SKM-1 (cell line): ENCODE data around the gene PXDN.
"Not testable (repeated sequence)": the region's sequence is repeated elsewhere in the genome, so short reads cannot be mapped to it uniquely, and the experiment has no call there.

Experiments used
- DNase-seq: peaks from one replicate; lab custom pipeline; 2025; ENCODE audit not compliant: unreplicated experiment; lab: John Stamatoyannopoulos, UW

The PXDN gene, protein sequence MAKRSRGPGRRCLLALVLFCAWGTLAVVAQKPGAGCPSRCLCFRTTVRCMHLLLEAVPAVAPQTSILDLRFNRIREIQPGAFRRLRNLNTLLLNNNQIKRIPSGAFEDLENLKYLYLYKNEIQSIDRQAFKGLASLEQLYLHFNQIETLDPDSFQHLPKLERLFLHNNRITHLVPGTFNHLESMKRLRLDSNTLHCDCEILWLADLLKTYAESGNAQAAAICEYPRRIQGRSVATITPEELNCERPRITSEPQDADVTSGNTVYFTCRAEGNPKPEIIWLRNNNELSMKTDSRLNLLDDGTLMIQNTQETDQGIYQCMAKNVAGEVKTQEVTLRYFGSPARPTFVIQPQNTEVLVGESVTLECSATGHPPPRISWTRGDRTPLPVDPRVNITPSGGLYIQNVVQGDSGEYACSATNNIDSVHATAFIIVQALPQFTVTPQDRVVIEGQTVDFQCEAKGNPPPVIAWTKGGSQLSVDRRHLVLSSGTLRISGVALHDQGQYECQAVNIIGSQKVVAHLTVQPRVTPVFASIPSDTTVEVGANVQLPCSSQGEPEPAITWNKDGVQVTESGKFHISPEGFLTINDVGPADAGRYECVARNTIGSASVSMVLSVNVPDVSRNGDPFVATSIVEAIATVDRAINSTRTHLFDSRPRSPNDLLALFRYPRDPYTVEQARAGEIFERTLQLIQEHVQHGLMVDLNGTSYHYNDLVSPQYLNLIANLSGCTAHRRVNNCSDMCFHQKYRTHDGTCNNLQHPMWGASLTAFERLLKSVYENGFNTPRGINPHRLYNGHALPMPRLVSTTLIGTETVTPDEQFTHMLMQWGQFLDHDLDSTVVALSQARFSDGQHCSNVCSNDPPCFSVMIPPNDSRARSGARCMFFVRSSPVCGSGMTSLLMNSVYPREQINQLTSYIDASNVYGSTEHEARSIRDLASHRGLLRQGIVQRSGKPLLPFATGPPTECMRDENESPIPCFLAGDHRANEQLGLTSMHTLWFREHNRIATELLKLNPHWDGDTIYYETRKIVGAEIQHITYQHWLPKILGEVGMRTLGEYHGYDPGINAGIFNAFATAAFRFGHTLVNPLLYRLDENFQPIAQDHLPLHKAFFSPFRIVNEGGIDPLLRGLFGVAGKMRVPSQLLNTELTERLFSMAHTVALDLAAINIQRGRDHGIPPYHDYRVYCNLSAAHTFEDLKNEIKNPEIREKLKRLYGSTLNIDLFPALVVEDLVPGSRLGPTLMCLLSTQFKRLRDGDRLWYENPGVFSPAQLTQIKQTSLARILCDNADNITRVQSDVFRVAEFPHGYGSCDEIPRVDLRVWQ (N-terminal part only)

DNA sequence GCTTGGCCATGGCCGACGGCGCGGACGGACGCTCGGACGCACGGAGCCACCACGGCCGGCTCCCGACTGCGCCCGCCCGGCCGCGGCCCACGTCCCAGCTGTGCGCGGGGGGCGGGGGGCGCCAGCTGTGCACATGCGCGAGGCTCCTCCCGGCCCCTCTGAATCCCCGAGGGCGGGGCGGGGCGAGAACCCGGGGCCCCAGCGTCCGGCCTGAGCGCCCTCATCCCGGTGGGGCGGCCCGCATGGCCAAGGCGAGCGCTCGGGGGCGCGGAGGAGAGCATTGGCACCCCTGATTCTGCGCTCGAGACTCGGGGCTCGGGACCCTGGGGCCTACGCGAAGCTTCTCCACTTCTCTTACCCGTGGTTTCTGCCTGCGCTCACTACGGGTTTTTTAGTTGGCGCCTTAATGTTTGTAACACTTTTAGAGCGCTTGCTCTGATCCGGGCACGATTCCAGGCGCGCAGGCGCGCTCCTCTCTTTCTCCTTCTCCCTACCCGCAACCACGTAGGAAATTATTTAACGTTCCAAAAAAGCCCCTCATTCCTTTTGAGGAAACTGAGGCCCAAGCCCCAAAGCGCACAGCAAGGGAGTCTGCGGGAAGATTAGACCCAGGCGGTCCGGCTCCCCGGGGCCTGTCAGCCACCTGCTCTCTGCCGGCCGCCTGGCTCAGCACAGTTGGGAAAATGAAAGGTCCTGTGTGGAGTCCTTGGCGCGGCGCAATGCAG, at the start of gene PXDN:
TSS of gene PXDN (minus strand) at position 70 of the 725 bp plus-strand sequence. CDS start at position 10, 60 bp downstream.
- DNase-seq: no peak

DNA sequence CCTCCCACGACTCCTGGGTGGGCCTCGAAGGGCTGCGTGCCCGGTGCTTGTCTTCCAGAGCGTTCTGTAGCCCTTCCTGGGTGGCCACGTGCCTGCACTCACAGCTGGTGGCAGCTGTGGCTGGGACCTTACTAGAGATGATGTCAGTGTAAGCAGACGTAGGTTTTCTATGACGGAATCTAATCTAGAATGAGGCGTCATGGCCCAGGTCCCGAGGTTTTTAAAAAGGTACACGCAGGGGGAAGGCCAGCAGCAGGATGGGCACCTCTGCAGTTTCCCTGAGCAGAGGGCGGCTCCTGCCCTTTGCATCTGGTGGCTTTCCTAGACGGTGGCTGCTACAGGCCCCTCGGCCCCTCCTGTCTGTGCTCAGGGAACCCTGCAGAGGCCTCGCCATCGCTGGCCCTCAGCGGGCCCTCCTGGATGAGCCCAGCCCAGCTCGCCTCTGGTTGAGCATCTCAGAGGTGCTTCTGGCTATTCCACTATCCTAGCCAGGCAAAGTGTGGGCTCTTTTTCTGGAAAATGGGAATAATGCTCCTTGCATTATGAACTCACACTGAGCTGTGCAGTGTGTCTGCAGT, 49.6 kb upstream of the PXDN start:
- DNase-seq: no peak

DNA sequence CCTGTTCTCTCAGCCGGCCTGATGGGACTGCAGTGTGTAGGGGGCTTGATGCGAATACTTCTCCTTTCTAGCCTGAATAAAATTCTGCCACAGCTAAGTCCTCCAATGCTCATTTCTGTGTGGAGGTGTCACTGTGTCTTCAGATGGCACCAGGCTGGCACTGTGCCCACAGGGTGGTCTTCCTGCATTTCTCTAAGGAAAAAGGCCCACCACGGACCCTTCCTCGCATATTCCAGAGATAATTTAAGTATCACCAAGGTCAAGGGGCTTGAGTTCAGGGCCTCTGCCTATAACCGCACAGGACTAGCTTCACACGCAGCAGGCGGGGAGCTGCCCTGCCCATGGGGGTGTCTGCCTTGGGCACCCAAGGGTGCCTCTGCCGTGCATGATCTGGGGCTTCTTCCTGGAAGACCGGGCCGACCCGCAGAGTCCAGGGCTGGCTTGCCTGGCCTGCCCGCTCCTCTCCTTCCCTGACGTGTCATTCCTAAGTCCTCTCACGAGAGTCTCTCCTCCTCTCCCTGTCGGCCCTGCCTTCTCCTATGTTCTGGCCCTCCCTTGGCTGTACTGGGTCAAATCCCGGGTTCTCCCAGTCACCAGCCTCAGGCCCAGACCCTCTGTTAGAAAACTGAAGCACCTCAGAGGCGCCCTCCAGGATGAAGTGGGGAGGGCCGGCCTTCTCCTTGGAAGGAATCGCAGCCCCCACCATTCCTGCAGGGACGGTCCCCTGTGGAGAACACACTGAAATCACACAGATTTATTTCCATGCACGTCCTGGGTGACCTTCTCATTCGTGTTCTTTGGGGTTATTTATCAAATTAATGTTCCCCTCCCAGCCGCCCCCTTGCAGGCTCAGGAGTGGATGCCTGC, 48.9 kb upstream of the PXDN start:
- DNase-seq: no peak

DNA sequence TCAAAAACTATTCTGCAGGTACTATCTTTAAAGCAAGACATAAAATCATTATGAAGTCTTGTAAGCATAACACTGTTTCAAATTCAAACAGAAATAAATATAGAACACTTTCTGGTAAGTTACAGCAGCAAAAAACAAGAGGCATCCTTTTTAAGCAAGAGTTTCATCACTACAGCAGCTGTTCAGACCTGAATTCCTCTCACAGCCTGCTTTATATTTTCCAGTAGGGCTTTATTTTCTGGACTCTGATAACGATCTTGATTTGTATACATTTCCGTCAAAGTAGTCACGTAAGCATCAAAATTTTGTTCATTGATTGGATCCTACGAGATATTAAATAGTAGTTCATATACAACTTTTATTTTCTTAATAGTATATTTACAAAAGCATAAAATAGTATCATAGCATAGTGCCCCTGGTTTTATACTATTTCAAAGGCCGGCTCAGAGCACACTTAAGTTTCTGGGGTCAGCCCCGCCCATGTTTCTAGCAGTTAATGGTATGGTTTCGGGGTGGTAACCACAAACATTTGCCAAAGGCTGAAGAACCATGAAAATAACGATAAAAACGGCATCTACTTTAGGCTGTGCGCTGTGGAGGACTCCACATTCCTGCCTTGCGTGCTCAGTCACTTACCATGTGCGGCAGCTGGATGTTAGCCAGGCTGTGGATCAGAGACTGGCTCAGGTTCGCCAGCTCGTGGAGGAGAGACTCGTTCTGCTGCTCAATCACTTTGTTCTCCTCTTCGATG, 47.5 kb upstream of the PXDN start:
- no peak for DNase-seq

DNA sequence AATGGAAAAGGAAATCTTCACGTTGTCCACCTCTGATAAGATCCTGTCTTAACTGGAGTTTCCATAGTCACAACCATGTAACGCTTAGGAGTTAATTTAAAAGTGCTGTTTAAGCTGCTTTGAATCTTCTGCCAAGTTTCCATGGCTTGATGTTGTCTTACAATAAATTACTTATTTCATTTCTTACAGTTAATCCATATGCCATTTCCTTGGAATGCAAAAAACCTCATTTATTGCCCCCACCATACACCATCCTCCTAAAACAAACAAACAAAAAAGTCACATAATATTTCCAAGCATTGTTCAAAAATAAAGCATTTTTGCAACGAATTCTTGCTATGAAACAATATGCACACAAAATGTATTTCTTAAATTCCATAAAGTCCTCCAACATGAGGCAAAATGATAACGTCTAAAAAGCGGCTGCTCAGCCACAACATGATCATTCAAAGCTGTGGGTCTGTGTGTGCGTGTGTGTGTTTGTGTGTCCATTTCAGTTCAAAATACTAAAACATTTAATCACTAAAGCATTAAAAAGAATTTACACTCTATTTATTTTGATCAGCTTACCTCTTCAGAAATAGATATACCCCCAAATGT, 46.8 kb upstream of the PXDN start:
- no peak for DNase-seq

DNA sequence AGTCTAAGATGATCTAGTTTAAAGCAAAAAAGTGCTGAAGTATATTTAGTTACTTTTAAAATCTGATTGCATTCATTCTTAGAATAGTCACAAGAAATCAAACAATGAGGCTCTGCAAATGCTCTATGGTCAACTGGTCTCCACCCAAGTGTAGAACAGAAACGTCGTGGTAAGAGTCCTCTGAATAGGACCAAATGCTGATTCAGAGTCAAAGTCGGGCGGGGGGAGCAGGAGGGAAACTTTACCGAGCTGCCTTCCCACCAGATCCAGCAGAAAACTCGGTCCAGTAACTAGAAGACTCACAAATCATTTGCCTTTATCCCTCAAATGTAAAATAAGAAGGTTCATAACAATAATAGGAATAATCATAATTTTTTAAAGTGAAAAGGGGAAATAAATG, 46.2 kb upstream of the PXDN start:
- DNase-seq: no peak

DNA sequence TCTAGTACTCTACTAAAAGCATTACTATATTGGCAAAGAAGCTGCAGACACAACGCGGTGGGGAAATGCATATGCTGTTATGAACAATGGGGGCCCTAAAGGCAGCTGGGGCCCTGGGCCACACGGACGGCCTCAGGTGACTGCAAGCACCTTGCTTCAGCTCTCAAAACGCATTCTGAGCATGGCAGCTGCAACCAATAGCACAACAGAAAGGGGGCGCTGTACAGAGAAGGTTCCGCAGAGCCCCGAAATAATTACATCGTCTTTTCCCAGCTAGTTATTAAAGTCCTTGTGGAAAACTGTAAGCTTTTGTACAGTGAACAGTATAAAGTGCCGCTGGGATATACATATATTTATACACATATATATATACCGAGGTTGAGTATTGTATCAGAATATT, 45.3 kb upstream of the PXDN start:
- DNase-seq: no peak

DNA sequence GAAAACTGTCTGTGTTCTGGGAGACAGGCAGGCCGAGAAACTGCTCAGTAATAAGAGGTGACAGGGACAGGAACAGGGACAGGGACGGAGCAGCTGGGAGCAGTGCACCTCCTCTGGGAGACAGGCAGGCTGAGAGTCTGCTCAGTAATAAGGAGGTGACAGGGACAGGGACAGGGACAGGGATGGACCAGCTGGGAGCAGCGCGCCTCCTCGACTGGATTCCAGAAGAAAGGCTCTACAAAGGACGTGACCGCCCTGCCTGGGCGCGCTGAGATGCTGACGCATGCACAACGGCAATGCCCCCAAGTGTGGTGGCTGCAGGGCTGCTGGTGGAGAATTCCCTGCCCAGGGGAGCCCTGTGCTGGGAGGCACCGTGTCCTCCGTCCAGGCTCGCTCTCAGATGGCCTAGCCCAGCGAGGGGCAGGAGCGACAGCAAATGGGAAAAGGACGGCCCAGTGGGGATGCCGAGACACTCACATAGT, 44.2 kb upstream of the PXDN start:
- DNase-seq: no peak

DNA sequence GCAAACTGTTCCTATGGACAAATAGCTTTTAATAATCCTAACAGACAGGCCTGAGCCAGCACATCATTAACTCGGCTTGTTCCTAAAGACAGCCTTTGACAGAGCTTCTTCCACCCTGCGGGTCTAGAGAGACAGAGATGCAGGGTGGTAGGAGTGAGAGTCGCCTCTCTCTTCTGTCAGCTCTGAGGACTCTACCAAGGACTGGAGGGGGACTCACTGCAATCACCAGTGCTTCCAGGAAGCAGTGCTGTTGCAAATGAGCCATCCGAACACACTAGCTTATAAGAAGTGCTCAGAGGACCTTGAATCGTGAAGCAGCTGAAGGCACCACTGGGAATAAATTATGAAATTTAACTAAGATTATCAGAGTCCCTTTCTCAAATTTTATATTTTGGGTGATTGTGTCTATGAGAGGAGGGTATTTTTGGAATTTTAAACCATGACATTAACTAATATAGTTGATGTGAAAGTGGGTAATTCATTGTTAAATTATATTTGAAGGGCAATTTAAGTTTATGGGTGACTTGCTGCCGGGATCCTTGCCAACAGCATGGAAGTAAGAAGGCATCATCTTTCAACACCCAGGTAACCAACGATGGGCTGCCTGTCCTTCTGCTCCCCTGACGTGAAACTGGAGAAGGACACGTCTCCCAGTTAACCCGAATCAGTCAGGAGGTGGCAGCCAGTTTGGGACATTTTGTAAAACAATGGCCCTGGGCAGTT, 43.6 kb upstream of the PXDN start:
- DNase-seq: no peak

DNA sequence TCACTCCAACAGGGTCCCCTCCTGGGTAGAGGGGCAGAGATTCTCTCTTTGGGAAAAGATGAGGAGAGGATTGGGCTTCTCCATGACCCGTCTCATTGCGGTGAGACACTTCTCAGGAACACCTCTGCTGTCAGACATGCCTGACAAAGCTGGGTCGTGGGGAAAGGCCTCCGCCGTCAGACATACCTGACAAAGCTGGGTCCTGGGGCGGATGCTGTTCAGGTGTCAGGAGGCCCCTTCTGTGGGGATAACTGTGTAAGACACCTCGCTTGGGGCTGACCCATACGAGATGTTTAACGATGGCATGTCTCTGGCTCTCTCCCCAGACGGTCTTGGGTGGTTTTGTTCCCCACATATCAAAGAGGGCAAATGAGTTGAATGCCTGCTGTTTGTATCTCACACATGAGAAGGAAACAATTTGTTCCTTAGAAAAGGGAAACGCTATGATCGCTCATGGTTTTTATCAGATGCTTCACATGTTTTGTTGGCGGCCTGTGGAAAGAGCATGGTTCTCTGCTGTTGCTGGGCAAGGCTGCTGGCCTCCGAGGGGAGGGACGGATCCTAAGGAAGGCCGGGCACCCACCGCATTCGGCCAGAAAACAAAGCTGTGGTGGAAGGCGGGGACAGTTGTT, 40.8 kb upstream of the PXDN start:
- no peak for DNase-seq

DNA sequence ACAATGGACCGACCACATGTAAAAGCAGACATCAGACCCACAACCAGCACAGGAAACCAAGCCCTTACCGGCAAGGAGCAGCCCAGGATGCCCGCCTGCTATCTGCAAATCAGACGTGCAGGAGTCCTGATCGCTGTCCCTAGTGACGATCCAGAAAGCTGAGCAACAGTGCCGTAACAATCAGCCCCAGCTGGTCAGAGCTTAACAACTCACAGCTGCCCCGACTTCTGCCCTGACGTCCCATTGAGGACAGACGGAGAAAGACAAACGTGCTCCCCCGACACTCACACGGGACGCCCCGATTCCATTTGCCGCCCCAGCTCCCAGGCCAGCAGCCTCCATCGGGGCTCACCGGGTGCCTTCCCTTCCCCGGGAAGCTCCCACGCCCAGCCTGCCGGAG, 39.8 kb upstream of the PXDN start:
- no peak for DNase-seq

DNA sequence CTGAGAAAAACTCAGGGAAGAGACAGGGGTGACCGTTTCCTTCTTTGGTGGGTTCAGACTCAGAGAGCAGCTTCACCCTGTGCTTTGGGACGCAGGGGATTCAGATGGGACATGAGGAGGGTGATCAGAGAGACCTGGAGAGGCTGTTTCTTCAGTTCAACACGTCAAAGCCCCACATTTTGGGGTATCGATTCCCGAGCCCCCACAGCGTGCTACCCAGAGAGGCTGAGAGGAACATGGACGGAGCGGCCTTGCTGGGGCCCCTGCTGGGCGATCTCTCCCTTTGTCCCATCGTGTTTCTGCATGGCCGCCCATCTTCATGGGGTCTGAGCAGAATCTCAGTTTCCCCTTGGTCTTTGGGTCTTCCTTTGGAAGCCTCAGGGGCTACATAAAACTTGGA, 38.2 kb upstream of the PXDN start:
- DNase-seq: no peak

DNA sequence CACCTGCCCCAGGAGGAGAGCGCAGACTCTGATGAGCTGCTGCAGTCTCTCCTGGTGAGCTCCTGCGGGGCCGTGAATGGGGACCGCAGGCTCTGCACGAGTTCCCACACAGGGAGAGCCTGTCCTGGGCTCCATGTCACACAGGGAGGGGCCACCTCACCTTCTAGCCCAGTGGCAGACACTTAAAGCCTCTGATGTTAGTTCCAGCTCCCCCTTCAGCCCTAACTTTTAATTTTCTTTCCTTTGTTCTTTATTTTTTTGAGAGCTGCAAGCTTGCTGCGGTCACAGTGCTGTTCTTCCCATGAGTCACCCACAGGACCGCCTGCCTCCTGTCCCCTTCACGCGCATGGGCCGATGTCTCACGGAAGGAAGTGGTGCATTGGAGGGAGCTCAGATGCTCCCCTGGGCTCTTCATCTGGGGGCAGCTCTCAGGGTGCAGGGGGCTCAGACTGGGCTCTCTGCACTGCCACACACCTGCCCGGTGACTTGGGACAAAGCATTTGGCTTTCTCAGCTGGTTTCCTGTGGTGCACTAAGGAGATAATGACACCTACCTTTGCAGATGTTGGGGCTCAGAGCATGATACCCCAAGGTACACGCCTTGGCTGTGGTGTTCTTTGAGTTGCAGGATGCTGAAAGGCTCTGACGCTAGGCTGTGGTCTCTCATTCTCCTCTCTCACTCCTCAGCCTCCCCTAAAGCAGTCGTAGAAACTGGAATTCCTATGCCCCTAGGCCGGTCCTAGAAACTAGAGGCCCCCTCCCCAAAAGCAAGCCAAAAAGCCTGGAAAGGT, 37.2 kb upstream of the PXDN start:
- DNase-seq: no peak

DNA sequence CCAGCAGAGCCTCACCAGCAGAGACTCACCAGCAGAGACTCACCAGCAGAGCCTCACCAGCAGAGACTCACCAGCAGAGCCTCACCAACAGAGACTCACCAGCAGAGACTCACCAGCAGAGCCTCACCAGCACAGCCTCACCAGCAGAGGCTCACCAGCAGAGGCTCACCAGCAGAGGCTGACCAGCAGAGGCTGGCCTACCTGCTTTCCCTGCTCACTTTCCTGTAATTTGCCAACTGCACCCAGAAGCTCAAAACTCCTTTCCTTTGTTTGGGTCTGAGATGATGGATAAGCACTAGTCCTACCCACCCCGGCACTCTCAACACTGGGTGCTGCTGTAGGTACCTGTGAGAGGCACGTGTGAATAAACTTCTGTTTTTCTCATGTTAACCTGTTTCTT, 36.4 kb upstream of the PXDN start:
- DNase-seq: no peak

DNA sequence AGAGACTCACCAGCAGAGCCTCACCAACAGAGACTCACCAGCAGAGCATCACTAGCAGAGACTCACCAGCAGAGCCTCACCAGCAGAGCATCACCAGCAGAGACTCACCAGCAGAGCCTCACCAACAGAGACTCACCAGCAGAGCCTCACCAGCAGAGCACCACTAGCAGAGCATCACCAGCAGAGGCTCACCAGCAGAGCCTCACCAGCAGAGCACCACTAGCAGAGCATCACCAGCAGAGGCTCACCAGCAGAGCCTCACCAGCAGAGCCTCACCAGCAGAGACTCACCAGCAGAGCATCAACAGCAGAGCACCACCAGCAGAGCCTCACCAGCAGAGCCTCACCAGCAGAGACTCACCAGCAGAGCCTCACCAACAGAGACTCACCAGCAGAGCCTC, 35.7 kb upstream of the PXDN start:
- not testable (repeated sequence) for DNase-seq

DNA sequence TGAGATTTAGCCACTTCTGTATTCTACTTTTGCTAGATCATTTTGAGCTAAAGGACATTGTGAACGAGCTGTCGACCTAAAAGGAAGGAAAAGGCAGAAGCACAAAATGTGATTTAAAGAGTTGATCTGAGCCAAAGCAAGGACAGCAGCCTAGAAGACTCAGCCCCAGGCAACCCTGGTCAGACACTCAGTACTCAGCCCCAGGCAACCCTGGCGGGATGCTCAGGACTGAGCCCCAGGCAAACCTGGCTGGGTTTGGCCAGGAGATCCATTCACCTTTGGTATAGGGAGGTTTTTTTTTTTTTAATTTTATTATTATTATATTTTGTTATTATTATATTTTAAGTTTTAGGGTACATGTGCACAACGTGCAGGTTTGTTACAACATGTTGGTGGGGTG, 34.3 kb upstream of the PXDN start:
- DNase-seq: no peak
